ENCODE data around the gene ZBTB7C. TPM values are rescaled to one million over a fixed set of nuclear protein-coding genes. Genes with fewer than 3 reads are reported as not detected.

The ZBTB7C gene
- polyA plus RNA-seq, 1 experiment, result not detected

- DNase-seq (ENCODE audit: low read depth), result no peak
- ChIA-PET POLR2A (no interaction called here), CTCF (interaction anchor here (0.8 to 1.3 kb wide), 2 partner anchors 22 to 53 kb away, joined by 4 read pairs; no protein-coding TSS in a partner anchor)
- TF ChIP-seq, protein P1, sequence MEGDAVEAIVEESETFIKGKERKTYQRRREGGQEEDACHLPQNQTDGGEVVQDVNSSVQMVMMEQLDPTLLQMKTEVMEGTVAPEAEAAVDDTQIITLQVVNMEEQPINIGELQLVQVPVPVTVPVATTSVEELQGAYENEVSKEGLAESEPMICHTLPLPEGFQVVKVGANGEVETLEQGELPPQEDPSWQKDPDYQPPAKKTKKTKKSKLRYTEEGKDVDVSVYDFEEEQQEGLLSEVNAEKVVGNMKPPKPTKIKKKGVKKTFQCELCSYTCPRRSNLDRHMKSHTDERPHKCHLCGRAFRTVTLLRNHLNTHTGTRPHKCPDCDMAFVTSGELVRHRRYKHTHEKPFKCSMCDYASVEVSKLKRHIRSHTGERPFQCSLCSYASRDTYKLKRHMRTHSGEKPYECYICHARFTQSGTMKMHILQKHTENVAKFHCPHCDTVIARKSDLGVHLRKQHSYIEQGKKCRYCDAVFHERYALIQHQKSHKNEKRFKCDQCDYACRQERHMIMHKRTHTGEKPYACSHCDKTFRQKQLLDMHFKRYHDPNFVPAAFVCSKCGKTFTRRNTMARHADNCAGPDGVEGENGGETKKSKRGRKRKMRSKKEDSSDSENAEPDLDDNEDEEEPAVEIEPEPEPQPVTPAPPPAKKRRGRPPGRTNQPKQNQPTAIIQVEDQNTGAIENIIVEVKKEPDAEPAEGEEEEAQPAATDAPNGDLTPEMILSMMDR (IDR thresholded peaks at IDR 0.05; ENCODE audit: insufficient read depth, low read depth, low read length), result no peak
- no peaks in the 10 kb centered on the region for H3K36me3 ChIP-seq (ENCODE audit: control insufficient read depth, insufficient read depth, low read length)
- peaks cover 6% of the 10 kb centered on the region for H3K27me3 ChIP-seq (ENCODE audit: control insufficient read depth, insufficient read depth, low read length)
- H3K4me3 ChIP-seq (ENCODE audit: low read depth, low read length), result no peak overlapping the region
Observed at GRCh38 chr18:48391868-48392267, 17.3 kb downstream of the ZBTB7C start.

- ChIA-PET CTCF (no interaction called here), POLR2A (no interaction called here)
- Histone ChIP-seq H3K4me3 (ENCODE audit: low read depth, low read length) (no peak overlapping the region), H3K36me3 (ENCODE audit: control insufficient read depth, insufficient read depth, low read length) (no peaks in the 10 kb centered on the region), H3K27me3 (ENCODE audit: control insufficient read depth, insufficient read depth, low read length) (peaks cover 6% of the 10 kb centered on the region)
- no peak for DNase-seq (ENCODE audit: low read depth)
- TF ChIP-seq, protein P1 (IDR thresholded peaks at IDR 0.05; ENCODE audit: insufficient read depth, low read depth, low read length), result no peak
Observed at GRCh38 chr18:48390641-48391040, 18.5 kb downstream of the ZBTB7C start.

DNA sequence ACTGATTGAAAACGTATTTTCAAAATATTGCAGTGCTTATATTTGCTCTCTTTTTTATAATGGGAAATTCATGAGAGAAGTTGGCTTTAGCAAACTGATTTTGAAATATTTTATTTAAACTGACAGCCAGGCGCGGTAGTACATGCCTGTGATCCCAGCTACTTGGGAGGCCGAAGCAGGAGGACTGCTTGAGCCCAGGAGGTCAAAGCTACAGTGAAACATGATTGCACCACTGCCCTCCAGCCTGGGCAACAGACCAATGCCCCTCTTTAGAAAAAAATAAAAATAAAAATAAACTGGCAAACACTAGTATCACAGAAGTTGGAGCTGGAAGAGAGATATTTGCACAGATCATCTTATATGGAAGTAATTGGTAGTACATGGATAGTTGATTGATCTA is 20.7 kb downstream of the ZBTB7C start:
- H3K27me3 ChIP-seq (ENCODE audit: control insufficient read depth, insufficient read depth, low read length), result peaks cover 7% of the 10 kb centered on the region
- POLR2A ChIA-PET, result no interaction called here
- no peak for DNase-seq (ENCODE audit: low read depth)

GRCh38 chr18:48387300-48387699 is 21.9 kb downstream of the ZBTB7C start:
- no peaks in the 10 kb centered on the region for H3K36me3 ChIP-seq (ENCODE audit: control insufficient read depth, insufficient read depth, low read length)
- CTCF ChIA-PET, result no interaction called here
- POLR2A ChIA-PET, result no interaction called here

More for the DNA sequence above, 20.7 kb downstream of the ZBTB7C start:
- Histone ChIP-seq H3K4me3 (ENCODE audit: low read depth, low read length) (no peak overlapping the region), H3K36me3 (ENCODE audit: control insufficient read depth, insufficient read depth, low read length) (no peaks in the 10 kb centered on the region)
- TF ChIP-seq, protein P1 (IDR thresholded peaks at IDR 0.05; ENCODE audit: insufficient read depth, low read depth, low read length), result no peak
- CTCF ChIA-PET, result no interaction called here

DNA sequence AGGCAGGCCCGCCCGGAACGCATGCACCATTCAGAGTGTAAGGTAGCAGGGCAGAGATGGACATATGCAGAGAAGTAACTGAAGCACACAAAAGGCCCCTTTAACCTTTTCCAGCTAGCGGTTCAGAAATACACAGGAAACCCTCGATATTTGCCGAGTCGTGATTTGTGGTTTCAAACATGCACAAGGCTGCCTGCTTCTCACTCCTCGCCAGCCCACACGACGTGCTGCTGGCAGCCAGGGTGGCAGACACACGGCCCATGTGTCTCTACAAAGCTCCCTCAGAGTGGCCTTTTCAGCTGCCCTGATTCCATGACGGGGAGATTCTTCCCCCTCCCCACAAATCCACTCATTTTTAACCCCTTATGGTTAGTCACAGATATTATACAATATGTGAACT is 23.6 kb downstream of the ZBTB7C start:
- Histone ChIP-seq H3K27me3 (ENCODE audit: control insufficient read depth, insufficient read depth, low read length) (peaks cover 9% of the 10 kb centered on the region), H3K4me3 (ENCODE audit: low read depth, low read length) (no peak overlapping the region), H3K36me3 (ENCODE audit: control insufficient read depth, insufficient read depth, low read length) (no peaks in the 10 kb centered on the region)
- DNase-seq (ENCODE audit: low read depth), result no peak
- ChIA-PET POLR2A (no interaction called here), CTCF (interaction anchor here (1.2 kb wide), 1 partner anchor 155 kb away, joined by 3 read pairs; no protein-coding TSS in a partner anchor)
- TF ChIP-seq, protein P1 (IDR thresholded peaks at IDR 0.05; ENCODE audit: insufficient read depth, low read depth, low read length), result no peak

More at GRCh38 chr18:48387300-48387699, 21.9 kb downstream of the ZBTB7C start:
- TF ChIP-seq, protein P1 (IDR thresholded peaks at IDR 0.05; ENCODE audit: insufficient read depth, low read depth, low read length), result no peak
- Histone ChIP-seq H3K4me3 (ENCODE audit: low read depth, low read length) (no peak overlapping the region), H3K27me3 (ENCODE audit: control insufficient read depth, insufficient read depth, low read length) (peaks cover 7% of the 10 kb centered on the region)
- no peak for DNase-seq (ENCODE audit: low read depth)
